AG09309 (cell line): Measurements from ENCODE around the gene FOXL2NB.

Experiments
- DNase-seq: peaks from one replicate; pipeline ENCODE4 v3.0.0-alpha.2; 2010; ENCODE audit warnings: low read depth
- H3K4me3 ChIP-seq: 2 replicates; pipeline ENCODE4 v1.5.1; 2011; ENCODE audit warnings: mild to moderate bottlenecking, low read depth, low read length, moderate library complexity; ENCODE audit not compliant: control insufficient read depth
- CTCF ChIP-seq: IDR thresholded peaks from 2 replicates; pipeline ENCODE4 v1.5.1; 2011; ENCODE audit warnings: mild to moderate bottlenecking, low read depth, low read length, inconsistent platforms; ENCODE audit not compliant: insufficient read depth, control insufficient read depth; ENCODE audit errors: missing control alignments

The FOXL2NB gene

GRCh38 chr3:138936741-138937689 is 10.0 kb upstream of the FOXL2NB start:
- DNase-seq, result no peak
- TF ChIP-seq CTCF, result no peak

GRCh38 chr3:138937690-138938055 is 9.3 kb upstream of the FOXL2NB start:
- DNase-seq, result no peak
- TF ChIP-seq CTCF, result no peak
- no peak overlapping the region for H3K4me3 ChIP-seq

More at GRCh38 chr3:138936741-138937689, 10.0 kb upstream of the FOXL2NB start:
- H3K4me3 ChIP-seq, result no peak overlapping the region

GRCh38 chr3:138938056-138938876 is 8.8 kb upstream of the FOXL2NB start:
- DNase-seq, result no peak
- no peak for TF ChIP-seq CTCF
- H3K4me3 ChIP-seq, result no peak overlapping the region

GRCh38 chr3:138938877-138939560 is 8.0 kb upstream of the FOXL2NB start:
- no peak overlapping the region for H3K4me3 ChIP-seq
- no peak for DNase-seq
- TF ChIP-seq CTCF, result no peak

GRCh38 chr3:138939561-138940241 is 7.3 kb upstream of the FOXL2NB start:
- TF ChIP-seq CTCF, result no peak
- no peak for DNase-seq
- no peak overlapping the region for H3K4me3 ChIP-seq

- DNase-seq, result no peak
- H3K4me3 ChIP-seq, result no peak overlapping the region
- no peak for TF ChIP-seq CTCF
These were observed 6.6 kb upstream of the FOXL2NB start for GRCh38 chr3:138940446-138940845.
